ENCODE measurements around the gene RRBP1. TPM values are rescaled to one million over a fixed set of nuclear protein-coding genes. Genes with fewer than 3 reads are reported as not detected.

The RRBP1 gene
- total RNA-seq, 2 donors from 2014 or later = 113 to 134 TPM

DNA sequence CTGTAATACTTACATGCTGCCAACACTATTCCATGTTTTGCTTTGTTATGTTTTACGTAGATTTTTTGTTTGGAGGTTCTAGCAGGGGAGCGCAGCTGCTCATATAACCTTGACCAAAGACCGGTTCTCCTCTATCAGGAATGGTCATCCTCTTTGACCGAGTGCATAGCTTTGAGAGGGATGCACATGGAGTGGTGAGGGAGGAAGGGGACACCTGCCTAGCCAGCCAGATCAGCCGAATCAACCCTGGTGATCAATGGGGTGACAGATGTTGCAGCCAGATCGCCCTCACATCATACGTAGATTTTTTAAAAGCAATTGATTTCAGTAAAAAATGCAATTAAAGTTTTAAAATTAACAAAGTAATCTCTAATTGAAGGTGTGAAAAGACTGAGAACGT lies 105.8 kb downstream of the RRBP1 start:
- H3K27ac Mint-ChIP-seq = no peak overlapping the region
- peaks cover 35 to 40% of the 10 kb centered on the region in 2 donors for H3K4me1 Mint-ChIP-seq (ENCODE audit: low read depth in 2 of 2)
- DNase-seq (ENCODE audit: low spot score) = no peak
- no peak overlapping the region for H3K4me3 Mint-ChIP-seq
- ATAC-seq = no peak
- H3K9me3 Mint-ChIP-seq = no peaks in the 10 kb centered on the region
- no peaks in the 10 kb centered on the region for H3K27me3 Mint-ChIP-seq
- H3K36me3 Mint-ChIP-seq = no peaks in the 10 kb centered on the region

DNA sequence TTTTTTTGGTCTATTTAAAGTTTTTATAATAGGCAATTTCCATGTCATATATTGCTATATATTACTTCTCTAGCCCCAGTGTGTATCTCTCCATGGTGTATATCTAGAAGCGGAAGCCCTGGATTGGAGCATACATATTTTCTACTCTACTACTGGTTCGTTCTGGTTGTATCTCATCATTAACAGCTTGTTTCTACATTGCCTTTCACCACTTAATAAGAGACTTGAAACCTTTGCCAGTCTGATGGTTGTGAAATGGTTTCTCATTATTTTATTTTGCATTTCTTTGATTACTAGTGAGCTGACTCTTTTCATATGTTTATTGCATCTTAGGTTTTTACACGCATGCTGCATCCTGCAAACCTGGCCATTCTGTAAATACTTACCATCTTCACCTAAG lies 108.6 kb downstream of the RRBP1 start:
- Mint-ChIP-seq H3K9me3 (no peaks in the 10 kb centered on the region), H3K27me3 (no peaks in the 10 kb centered on the region), H3K4me1 (ENCODE audit: low read depth in 2 of 2) (peaks cover 19 to 30% of the 10 kb centered on the region in 2 donors), H3K36me3 (no peaks in the 10 kb centered on the region), H3K4me3 (no peak overlapping the region), H3K27ac (no peak overlapping the region)
- ATAC-seq (no peak), DNase-seq (ENCODE audit: low spot score) (no peak)

DNA sequence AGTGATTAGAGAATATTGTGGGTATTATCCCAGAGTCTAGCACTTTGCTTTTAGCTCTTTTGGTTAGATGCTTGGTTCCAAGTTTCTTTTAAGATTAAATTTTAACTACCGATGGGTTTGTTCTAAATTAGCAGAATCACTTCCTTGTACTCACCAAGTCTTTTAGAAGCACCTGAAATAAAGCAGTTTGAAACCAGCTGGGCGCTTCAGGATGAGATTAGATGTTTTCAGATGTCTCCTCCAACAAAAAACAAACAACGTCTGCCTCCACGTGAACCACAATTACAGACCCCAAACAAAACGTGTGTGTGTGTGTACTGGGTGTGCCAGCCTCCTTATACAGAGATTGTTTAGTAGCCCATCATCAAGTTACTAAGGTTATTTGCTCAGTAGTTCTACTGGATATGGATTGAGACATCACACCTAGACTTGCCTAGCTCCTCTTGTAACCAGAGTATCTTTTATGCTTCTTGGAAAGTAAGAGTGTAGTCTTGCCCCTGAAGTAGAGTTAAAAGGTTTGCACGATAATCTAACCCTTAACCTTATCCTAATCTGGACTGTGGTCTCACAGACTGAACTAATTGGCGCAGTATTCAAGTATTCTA lies 109.9 kb downstream of the RRBP1 start:
- no peaks in the 10 kb centered on the region for H3K9me3 Mint-ChIP-seq
- H3K4me3 Mint-ChIP-seq = peak overlapping the region; percentile 91
- peaks cover 19 to 28% of the 10 kb centered on the region in 2 donors for H3K4me1 Mint-ChIP-seq (ENCODE audit: low read depth in 2 of 2)
- peak overlapping the region in 1 of 2 donors; percentile 94 for H3K27ac Mint-ChIP-seq
- DNase-seq (ENCODE audit: low spot score) = no peak
- H3K36me3 Mint-ChIP-seq = no peaks in the 10 kb centered on the region
- peaks cover 6 to 8% of the 10 kb centered on the region in 2 donors for H3K27me3 Mint-ChIP-seq
- no peak for ATAC-seq

DNA sequence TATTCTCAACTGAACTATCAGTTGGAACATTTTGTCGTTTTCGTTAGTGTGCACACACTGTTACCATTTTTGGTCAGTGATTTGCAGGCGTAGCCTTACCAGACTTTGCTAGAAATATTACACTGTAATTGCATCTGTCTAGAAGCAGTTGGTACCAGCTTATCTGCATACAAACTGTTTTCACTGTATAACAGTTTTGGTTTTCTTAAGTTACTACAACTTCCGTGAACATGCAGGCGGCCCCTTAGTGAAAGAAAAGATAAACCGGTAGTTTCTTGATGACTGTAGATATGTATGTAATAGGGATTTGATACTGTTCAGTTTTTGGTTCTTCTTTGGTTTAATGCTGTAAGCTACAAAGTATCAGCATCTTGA lies 110.9 kb downstream of the RRBP1 start:
- no peak for DNase-seq (ENCODE audit: low spot score)
- no peaks in the 10 kb centered on the region for H3K36me3 Mint-ChIP-seq
- peaks cover 19 to 27% of the 10 kb centered on the region in 2 donors for H3K4me1 Mint-ChIP-seq (ENCODE audit: low read depth in 2 of 2)

DNA sequence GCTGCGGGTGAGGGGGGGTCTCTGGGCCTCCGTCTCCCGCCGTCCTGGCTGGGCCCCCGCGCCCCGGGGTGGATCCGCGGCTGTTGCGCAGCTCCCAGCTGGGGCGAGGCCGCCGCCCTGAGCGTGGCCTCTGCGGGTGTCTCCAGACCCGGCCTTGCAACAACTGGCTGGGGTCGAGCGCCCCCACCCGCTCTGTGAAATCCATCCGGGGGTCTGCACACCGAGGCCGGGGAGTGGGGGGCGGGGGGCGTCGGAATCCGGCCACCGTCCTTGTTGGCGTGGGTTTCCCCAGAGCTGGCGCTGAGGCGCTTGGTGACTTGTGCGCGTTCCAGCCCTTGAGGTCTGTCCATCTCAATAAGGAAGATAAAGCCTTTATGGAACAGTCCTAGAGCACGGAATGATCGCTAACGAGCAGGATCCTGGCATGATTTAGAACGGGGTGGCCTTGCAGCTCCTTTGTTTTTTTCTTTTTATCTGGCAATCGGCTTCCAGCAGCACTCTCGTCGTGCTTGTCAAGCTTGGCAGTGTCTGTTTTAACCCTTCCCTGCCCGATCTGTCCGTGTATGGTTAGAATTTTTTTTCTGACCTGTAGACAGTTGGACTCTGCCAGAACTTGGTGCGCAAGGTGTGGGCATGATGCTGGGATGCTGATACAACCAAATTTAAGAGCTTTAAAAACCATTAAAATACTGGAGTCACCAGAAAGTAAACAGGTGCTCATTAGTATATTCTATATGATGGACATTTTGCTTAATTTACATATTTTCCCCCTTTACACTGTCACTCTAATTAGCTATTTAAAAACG lies 111.5 kb downstream of the RRBP1 start:
- peak overlapping the region; percentile 78 to 94 for H3K27ac Mint-ChIP-seq
- no peaks in the 10 kb centered on the region for H3K36me3 Mint-ChIP-seq
- peak; percentile 61 to 62 for ATAC-seq
- peak overlapping the region; percentile 91 for H3K4me3 Mint-ChIP-seq
- H3K4me1 Mint-ChIP-seq (ENCODE audit: low read depth in 2 of 2) = peaks cover 19 to 22% of the 10 kb centered on the region in 2 donors
- H3K9me3 Mint-ChIP-seq = no peaks in the 10 kb centered on the region
- DNase-seq (ENCODE audit: low spot score) = no peak
- H3K27me3 Mint-ChIP-seq = peaks cover 6 to 8% of the 10 kb centered on the region in 2 donors

More for the DNA sequence above, 110.9 kb downstream of the RRBP1 start:
- Mint-ChIP-seq H3K27me3 (peaks cover 6 to 8% of the 10 kb centered on the region in 2 donors), H3K27ac (peak overlapping the region; percentile 78 to 94), H3K9me3 (no peaks in the 10 kb centered on the region), H3K4me3 (peak overlapping the region; percentile 91)
- peak; percentile 26 to 49 for ATAC-seq

DNA sequence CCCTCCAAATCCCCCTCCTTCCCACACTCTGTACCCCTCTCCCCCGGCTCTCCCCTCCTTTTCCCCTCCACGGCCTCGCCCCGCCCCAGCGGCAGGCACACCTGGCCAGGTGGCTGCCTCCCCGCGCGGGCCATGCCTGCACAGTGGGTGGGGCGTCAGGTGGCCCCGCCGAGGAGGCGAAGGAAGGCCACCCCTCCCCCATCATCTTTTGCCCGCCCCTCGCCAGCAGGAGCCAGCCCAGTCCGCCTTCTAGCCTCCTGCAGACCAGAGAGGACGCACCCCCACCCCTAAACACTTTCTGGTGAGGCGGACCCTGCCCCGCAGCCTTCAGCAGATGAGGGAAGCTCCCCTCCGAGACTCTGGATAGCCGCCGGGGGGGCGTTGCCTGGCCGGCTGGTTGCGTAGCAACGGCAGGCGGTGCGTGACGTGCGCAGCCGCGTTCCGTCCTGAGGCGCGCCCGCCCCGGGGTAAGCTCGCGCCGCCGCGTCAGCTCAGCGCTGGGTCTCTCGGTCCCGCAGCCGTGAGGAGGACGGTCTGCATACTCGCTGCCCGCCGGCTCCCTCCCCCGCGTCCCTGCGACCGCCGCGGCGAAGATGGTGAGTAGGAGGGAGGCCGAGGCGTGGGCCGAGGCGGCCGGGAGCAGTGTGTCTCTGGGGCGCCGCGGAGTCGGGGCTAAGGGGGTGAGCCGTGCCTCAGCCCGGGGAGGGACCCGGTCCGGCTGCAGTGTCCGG lies 112.3 kb downstream of the RRBP1 start, which contains the start of gene DSTN:
TSS of gene DSTN (plus strand) at position 460 of the 731 bp plus-strand sequence. CDS start at position 594, 134 bp downstream.
- DNase-seq (ENCODE audit: low spot score) (peak; percentile 94), ATAC-seq (peak; percentile 94 to 97)
- Mint-ChIP-seq H3K9me3 (no peaks in the 10 kb centered on the region), H3K27ac (peak within 1 kb of the TSS; percentile 78 to 94), H3K36me3 (no peaks in the 10 kb centered on the region), H3K27me3 (peaks cover 8% of the 10 kb centered on the region in 2 donors), H3K4me1 (ENCODE audit: low read depth in 2 of 2) (peaks cover 19 to 22% of the 10 kb centered on the region in 2 donors), H3K4me3 (peak within 1 kb of the TSS; percentile 91)

DNA sequence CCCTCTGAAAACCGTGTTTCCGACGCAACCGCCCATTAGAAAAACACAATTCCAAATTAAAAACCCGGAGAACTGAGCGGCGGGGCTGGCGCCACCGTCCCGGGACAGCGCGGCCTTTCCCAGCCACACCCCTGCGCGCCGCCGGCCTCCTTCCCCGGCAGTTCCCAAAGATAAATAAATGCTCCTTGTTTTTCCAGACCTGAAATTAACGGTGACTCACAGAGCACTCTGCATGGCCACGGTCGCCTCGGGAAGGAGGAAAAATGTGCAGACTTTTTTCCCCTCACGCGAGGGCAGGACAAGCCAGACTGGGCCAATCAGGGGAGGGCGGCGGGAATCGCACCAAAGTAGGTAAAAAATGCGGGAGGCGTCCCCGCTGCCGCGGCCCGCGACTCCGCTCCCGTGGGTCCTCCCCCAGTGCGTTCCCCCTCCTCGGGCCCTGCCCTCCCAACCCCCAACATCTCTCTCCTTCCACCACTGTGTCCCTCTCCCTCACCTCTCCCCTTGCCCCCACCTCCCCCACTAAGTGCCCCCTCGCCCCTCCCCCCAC lies 113.0 kb downstream of the RRBP1 start:
- Mint-ChIP-seq H3K4me1 (ENCODE audit: low read depth in 2 of 2) (peaks cover 19 to 22% of the 10 kb centered on the region in 2 donors), H3K27ac (no peak overlapping the region), H3K27me3 (peaks cover 8 to 9% of the 10 kb centered on the region in 2 donors), H3K9me3 (no peaks in the 10 kb centered on the region), H3K36me3 (no peaks in the 10 kb centered on the region), H3K4me3 (peak overlapping the region; percentile 91)
- DNase-seq (ENCODE audit: low spot score) (no peak), ATAC-seq (no peak)

DNA sequence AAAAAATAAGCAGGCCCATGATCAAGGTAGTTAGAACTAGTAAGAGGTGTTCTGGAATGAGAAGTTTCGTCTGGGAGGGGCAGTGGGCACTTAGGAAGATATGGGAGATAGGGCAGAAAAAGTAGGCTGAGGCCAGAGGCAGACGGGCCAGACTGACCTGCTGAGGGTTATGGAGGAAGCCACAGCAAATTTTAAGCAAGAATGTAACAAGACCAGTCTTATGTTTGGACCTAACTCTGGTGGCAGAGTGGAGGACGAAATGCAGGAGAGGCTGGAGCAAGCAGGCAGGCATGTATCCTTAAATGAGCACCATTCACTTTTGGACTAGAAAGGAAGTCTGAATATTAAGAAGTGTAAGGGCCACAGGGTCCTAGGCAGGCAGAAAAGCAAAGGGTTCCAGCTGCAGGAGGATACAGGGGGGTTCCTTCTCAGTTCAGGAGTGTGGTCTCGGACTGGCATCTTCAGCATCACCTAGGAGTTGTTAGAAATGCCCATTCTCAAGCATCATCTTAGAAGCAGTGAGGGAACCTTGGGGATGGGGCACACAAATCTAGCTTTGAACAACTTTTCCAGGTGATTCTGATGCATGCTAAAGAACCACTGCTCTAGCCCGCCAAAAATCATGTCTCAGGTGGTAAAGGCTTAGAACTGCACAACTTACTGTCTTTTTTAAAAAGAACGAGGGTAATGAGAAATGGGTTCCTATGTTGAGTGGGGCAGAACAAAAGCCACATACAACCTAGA lies 113.8 kb downstream of the RRBP1 start:
- Mint-ChIP-seq H3K27me3 (peaks cover 8 to 10% of the 10 kb centered on the region in 2 donors), H3K36me3 (no peaks in the 10 kb centered on the region), H3K4me1 (ENCODE audit: low read depth in 2 of 2) (peaks cover 19% of the 10 kb centered on the region in 2 donors), H3K27ac (peak overlapping the region; percentile 12 to 20), H3K9me3 (no peaks in the 10 kb centered on the region), H3K4me3 (peak overlapping the region; percentile 58)
- no peak for DNase-seq (ENCODE audit: low spot score)
- ATAC-seq = no peak

DNA sequence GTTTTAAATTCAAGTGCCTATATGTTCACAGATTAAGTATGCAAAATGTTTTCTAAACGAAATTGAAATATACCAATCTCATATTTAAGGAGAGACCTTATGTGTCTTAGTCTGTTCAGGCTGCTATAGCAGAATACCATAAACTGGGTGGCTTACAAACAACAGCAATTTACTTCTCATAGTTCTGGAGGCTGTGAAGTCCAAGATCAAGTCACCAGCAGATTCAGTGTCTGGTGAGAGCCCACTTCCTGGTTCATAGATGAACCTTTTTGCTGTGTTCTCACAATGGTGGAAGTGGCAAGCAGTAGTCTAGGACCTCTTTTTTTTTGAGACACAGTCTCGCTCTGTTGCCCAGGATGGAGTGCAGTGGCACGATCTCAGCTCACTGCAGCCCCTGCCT lies 115.7 kb downstream of the RRBP1 start:
- Mint-ChIP-seq H3K36me3 (no peaks in the 10 kb centered on the region), H3K27me3 (peaks cover 8 to 10% of the 10 kb centered on the region in 2 donors), H3K4me1 (ENCODE audit: low read depth in 2 of 2) (peaks cover 8 to 11% of the 10 kb centered on the region in 2 donors), H3K9me3 (no peaks in the 10 kb centered on the region), H3K4me3 (no peak overlapping the region), H3K27ac (no peak overlapping the region)
- ATAC-seq (no peak), DNase-seq (ENCODE audit: low spot score) (no peak)

DNA sequence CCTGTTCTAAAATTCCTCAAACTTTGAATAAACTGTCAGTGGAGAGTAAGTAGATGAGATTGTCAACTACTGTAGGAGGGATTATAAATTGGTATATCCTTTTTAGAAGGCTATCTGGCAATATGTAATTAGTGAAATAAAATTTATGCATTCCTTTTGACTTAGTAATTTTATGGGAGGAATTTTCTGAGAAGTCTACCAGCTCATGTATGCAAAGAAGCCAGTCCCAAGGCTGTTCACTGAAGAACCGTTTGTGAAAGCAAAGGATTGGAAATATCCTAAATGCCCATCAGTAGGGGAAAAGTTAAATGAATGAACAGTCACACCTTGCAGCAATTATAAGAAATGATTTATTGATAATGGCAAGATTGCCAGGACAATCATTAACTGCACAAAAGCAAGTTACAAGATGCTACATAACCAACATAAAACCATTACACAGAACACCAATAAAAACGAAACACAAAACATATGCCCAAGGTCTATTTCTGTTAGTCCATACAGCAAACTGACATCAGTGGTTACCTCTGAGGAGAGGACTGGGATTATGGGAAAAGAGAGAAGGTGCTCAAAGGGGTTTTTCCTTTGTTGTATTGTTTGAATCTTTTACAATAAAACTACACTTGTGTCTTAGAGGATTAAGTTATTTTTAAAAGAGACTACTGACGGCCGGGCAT lies 116.7 kb downstream of the RRBP1 start:
- Mint-ChIP-seq H3K4me3 (no peak overlapping the region), H3K27me3 (peaks cover 10 to 18% of the 10 kb centered on the region in 2 donors), H3K4me1 (ENCODE audit: low read depth in 2 of 2) (peaks cover 9 to 13% of the 10 kb centered on the region in 2 donors), H3K27ac (no peak overlapping the region), H3K9me3 (no peaks in the 10 kb centered on the region), H3K36me3 (no peaks in the 10 kb centered on the region)
- DNase-seq (ENCODE audit: low spot score) (no peak), ATAC-seq (no peak)
